Astrocyte (in vitro differentiated cells and primary cell): ENCODE results near the gene IGLON5.

Experiments
- CTCF ChIP-seq: IDR thresholded peaks from 2 replicates; pipeline ENCODE4 v1.5.1; 2011; ENCODE audit warnings: low read depth, mild to moderate bottlenecking, inconsistent platforms, low read length, moderate library complexity; ENCODE audit not compliant: insufficient read depth
- EZH2 ChIP-seq: IDR thresholded peaks from 2 replicates; pipeline ENCODE4 v1.6.1; 2012; ENCODE audit warnings: mild to moderate bottlenecking, low read length, inconsistent platforms; ENCODE audit not compliant: insufficient read depth

GRCh38 chr19:51293571-51294210, 17.8 kb upstream of the IGLON5 start:
- TF ChIP-seq CTCF (no peak), EZH2 (no peak)
